ENCODE results near the gene CBX3.
"Not testable (repeated sequence)": the region's sequence is repeated elsewhere in the genome, so short reads cannot be mapped to it uniquely, and the experiment has no call there.

- not testable (repeated sequence) for TF ChIP-seq CREB1 (CRISPR knock-in tag; IDR thresholded peaks at IDR 0.05; ENCODE audit: low read depth); STAT1 (IDR thresholded peaks at IDR 0.05; ENCODE audit: unreplicated experiment); EZH2 (IDR thresholded peaks at IDR 0.05; ENCODE audit: low read depth, unreplicated experiment); POLR2AphosphoS5 (IDR thresholded peaks at IDR 0.05; ENCODE audit: low read depth); ZNF114 (CRISPR knock-in tag; IDR thresholded peaks at IDR 0.05); EZH2phosphoT487 (IDR thresholded peaks at IDR 0.05; ENCODE audit: unreplicated experiment); NANOG (IDR thresholded peaks at IDR 0.05; ENCODE audit: borderline replicate concordance); JUNB (IDR thresholded peaks at IDR 0.05; ENCODE audit: unreplicated experiment)
- TF ChIP-seq, protein P1, sequence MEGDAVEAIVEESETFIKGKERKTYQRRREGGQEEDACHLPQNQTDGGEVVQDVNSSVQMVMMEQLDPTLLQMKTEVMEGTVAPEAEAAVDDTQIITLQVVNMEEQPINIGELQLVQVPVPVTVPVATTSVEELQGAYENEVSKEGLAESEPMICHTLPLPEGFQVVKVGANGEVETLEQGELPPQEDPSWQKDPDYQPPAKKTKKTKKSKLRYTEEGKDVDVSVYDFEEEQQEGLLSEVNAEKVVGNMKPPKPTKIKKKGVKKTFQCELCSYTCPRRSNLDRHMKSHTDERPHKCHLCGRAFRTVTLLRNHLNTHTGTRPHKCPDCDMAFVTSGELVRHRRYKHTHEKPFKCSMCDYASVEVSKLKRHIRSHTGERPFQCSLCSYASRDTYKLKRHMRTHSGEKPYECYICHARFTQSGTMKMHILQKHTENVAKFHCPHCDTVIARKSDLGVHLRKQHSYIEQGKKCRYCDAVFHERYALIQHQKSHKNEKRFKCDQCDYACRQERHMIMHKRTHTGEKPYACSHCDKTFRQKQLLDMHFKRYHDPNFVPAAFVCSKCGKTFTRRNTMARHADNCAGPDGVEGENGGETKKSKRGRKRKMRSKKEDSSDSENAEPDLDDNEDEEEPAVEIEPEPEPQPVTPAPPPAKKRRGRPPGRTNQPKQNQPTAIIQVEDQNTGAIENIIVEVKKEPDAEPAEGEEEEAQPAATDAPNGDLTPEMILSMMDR (conservative IDR thresholded peaks at IDR 0.05; ENCODE audit: low read depth in 2 of 2) = not testable (repeated sequence)
- TF ChIP-seq, protein P2, sequence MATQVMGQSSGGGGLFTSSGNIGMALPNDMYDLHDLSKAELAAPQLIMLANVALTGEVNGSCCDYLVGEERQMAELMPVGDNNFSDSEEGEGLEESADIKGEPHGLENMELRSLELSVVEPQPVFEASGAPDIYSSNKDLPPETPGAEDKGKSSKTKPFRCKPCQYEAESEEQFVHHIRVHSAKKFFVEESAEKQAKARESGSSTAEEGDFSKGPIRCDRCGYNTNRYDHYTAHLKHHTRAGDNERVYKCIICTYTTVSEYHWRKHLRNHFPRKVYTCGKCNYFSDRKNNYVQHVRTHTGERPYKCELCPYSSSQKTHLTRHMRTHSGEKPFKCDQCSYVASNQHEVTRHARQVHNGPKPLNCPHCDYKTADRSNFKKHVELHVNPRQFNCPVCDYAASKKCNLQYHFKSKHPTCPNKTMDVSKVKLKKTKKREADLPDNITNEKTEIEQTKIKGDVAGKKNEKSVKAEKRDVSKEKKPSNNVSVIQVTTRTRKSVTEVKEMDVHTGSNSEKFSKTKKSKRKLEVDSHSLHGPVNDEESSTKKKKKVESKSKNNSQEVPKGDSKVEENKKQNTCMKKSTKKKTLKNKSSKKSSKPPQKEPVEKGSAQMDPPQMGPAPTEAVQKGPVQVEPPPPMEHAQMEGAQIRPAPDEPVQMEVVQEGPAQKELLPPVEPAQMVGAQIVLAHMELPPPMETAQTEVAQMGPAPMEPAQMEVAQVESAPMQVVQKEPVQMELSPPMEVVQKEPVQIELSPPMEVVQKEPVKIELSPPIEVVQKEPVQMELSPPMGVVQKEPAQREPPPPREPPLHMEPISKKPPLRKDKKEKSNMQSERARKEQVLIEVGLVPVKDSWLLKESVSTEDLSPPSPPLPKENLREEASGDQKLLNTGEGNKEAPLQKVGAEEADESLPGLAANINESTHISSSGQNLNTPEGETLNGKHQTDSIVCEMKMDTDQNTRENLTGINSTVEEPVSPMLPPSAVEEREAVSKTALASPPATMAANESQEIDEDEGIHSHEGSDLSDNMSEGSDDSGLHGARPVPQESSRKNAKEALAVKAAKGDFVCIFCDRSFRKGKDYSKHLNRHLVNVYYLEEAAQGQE (IDR thresholded peaks at IDR 0.05; ENCODE audit: unreplicated experiment) = not testable (repeated sequence)
Measured at GRCh38 chr7:26163804-26164203, 37.7 kb upstream of the CBX3 start.

Data from GM23338 (cell line).